ENCODE results near the gene NCS1.

DNA sequence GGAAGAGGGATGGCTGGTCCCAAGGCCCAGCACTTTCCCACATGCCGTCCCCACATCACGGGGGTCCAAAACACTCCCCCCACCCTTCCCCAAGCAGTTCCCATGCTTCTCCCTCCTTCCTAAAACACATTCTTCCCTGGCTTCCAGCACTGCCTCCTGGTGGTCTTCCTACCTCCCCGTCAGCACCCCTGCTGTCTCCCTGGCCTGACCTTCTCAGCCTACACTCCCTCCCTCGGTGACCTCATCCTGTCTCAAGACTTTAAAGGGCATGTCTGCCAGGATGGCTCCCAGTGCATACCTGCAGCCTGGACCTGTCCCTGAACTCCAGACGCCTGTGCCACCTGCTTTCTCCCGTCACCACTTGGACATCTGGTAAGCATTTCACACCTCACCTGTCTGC is 4.3 kb upstream of the NCS1 start:
- TF ChIP-seq GATA3 (IDR thresholded peaks at IDR 0.05; ENCODE audit: low read depth, low read length) (no peak), GATA2 (IDR thresholded peaks at IDR 0.05; ENCODE audit: low read depth, low read length) (no peak)

Data from SH-SY5Y (cell line).